Adrenal gland (tissue), 12 donors: ENCODE results near the gene DARS2. TPM values are rescaled to one million over a fixed set of nuclear protein-coding genes. Genes with fewer than 3 reads are reported as not detected.

Experiments
- DNase-seq, 7 donors: peaks; one replicate each; pipeline ENCODE4 v3.0.0-alpha.2; 2019 to 2020
- H3K27ac ChIP-seq, 5 donors: fragments of 200-600 bp; sonication (generic) in 4 of 5; 1 replicate in 3 of 5; 2 replicates in 2 of 5; pipeline versions ENCODE4 v1.5.1 to v1.8.0; 2016 to 2020; ENCODE audit warnings: mild to moderate bottlenecking in 1 of 5
- H3K27me3 ChIP-seq: fragments of 200-600 bp; 2 replicates; pipeline ENCODE4 v1.8.0; 2021
- H3K36me3 ChIP-seq, 2 donors: fragments of 200-600 bp; replicated peaks in 1 of 2; 1 replicate in 1 of 2; 2 replicates in 1 of 2; pipeline versions ENCODE4 v1.5.1 to v1.8.0; 2018 to 2022
- H3K4me1 ChIP-seq, 2 donors: fragments of 200-600 bp; replicated peaks in 1 of 2; 1 replicate in 1 of 2; 2 replicates in 1 of 2; pipeline versions ENCODE4 v1.5.1 to v1.8.0; 2018 to 2021
- H3K4me3 ChIP-seq, 4 donors: fragments of 200-600 bp; sonication (generic) in 3 of 4; one replicate each; pipeline ENCODE4 v1.5.1; 2016 to 2018
- H3K9me3 ChIP-seq, 3 donors: fragments of 200-600 bp; sonication (generic) in 1 of 3; replicated peaks in 1 of 3; 1 replicate in 2 of 3; 2 replicates in 1 of 3; pipeline versions ENCODE4 v1.5.1 to v1.8.0; 2016 to 2021
- CTCF ChIP-seq, 6 experiments: fragments of 450-650 bp in 4 of 6; fragments of 200-600 bp in 2 of 6; sonication (generic) in 1 of 6; IDR thresholded peaks; 1 replicate in 5 of 6; 2 replicates in 1 of 6; pipeline versions ENCODE4 v1.5.1 to v1.8.0; 2016 to 2021; ENCODE audit warnings: antibody characterized with exemption in 6 of 6, mild to moderate bottlenecking in 2 of 6, moderate library complexity in 1 of 6
- POLR2A ChIP-seq, 2 donors: fragments of 450-650 bp; IDR thresholded peaks; one replicate each; pipeline ENCODE4 v1.6.1; 2017; ENCODE audit warnings: antibody characterized with exemption in 2 of 2, mild to moderate bottlenecking in 2 of 2, moderate library complexity in 1 of 2
- WGBS, 4 donors: extraction: QIAGEN DNeasy Blood & Tissue Kit in 2 of 4; methylation state at CpG; one replicate each; pipeline versions ENCODE4 v1.1.5 to v1.1.7; 2013 to 2017; 5-methylcytosine and 5-hydroxymethylcytosine counted together
- intact Hi-C, 2 donors: fragments of 100-400 bp; cut with DNase I; formaldehyde crosslinking; loops; one replicate each; pipeline versions ENCODE4 v1.14.1 to v1.15.0; 2022 to 2023
- polyA plus RNA-seq, 3 donors: library from polyadenylated mRNA; stranded (reverse); fragments of 200-250 nt in 2 of 3; fragments of 350-450 nt in 1 of 3; fragmentation: Illumina TruSeq in 1 of 3; extraction: RNeasy Lipid Tissue Mini Kit (QIAGEN cat#74804) in 1 of 3; gene quantifications; one replicate each; pipeline ENCODE4 v1.2.3, GENCODE V29; 2013 to 2014
- total RNA-seq, 9 donors: library from RNA; depleted of rRNA in 4 of 9; stranded (reverse); fragments of >200 nt in 4 of 9; fragments of 120-200 nt in 1 of 9; fragmentation: NEBNext Ultra II Directional in 1 of 9; extraction: Animal tissue kit (Norgen Biotek cat#: 25700) in 1 of 9; gene quantifications; one replicate each; pipeline versions ENCODE4 v1.1.0 to v1.2.4, GENCODE V29; 2013 to 2023
- donor health status: healthy with polysubstance abuse.
- donor health status: Bipolar disorder and iron deficiency.
- donor health status: DM: yes; HTN: yes; CAD: no.
- donor health status: DM: no; HTN: no; CAD: no.
- donor health status: DM: no; HTN: no; CAD: no.
- donor health status: DM: yes; HTN: yes; CAD: no.

Gene DARS2
- total and polyA plus RNA-seq, 12 donors, result 6.2 to 35.1 (median 25.1) TPM

GRCh38 chr1:173862769-173863223, 38.3 kb downstream of the DARS2 start:
- Histone ChIP-seq H3K9me3 (no peaks in the 10 kb centered on the region), H3K4me1 (peaks cover 10 to 35% of the 10 kb centered on the region in 2 donors), H3K27me3 (no peaks in the 10 kb centered on the region), H3K27ac (no peak overlapping the region), H3K4me3 (no peak overlapping the region), H3K36me3 (peaks cover 0 to 49% of the 10 kb centered on the region in 2 donors)
- intact Hi-C loops, result no loop called here
- WGBS, 4 donors, result 77 to 87% (median 80%) methylated on average over 8 of the region's 8 CpGs
- no peak for DNase-seq
- no peak for TF ChIP-seq POLR2A (IDR thresholded peaks at IDR 0.05)
- TF ChIP-seq CTCF (IDR thresholded peaks at IDR 0.05), result no peak

- TF ChIP-seq CTCF (IDR thresholded peaks at IDR 0.05), result no peak
- no peak for TF ChIP-seq POLR2A (IDR thresholded peaks at IDR 0.05)
- H3K27ac ChIP-seq, result no peak overlapping the region
- intact Hi-C loops, result no loop called here
- no peaks in the 10 kb centered on the region for H3K9me3 ChIP-seq
- H3K4me1 ChIP-seq, result peaks cover 10 to 35% of the 10 kb centered on the region in 2 donors
- H3K36me3 ChIP-seq, result peaks cover 0 to 45% of the 10 kb centered on the region in 2 donors
- H3K27me3 ChIP-seq, result no peaks in the 10 kb centered on the region
- no peak overlapping the region for H3K4me3 ChIP-seq
- DNase-seq, result no peak
Observed at GRCh38 chr1:173863224-173864161, 39.0 kb downstream of the DARS2 start.

DNA sequence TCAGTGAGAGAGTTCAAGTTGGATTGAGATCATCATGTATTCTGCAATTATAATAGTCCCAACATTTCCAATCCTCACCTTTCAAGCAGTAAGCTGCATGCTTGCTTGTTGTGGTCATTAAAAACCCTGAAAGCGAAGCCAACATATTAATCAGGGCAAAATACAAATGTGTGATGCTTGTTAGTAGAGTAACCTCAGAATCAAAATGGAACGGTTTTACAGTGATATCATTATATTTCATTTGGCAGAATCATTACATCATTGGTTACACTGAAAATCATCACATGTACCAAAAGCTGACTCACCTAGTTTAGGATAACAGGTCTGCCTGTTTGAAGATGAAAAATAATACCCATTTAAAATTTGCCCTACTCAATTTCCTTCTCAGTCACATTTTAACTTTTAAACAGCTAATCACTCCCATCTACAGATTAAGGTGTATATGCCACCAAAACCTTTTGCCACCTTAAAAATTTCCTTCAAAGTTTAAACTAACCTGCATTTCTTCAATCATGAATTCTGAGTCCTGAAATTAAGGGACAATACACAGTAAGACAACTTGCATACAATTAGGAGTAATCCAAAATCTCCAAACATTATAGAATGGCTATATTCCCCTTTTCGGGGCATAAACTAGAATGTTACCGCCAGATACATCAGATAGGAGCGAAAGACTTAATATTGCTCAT, 39.9 kb downstream of the DARS2 start:
- intact Hi-C loops, result no loop called here
- TF ChIP-seq POLR2A (IDR thresholded peaks at IDR 0.05) (no peak), CTCF (IDR thresholded peaks at IDR 0.05) (no peak)
- no peak overlapping the region for H3K27ac ChIP-seq
- peaks cover 0 to 38% of the 10 kb centered on the region in 2 donors for H3K36me3 ChIP-seq
- no peaks in the 10 kb centered on the region for H3K9me3 ChIP-seq
- no peak for DNase-seq
- peaks cover 13 to 41% of the 10 kb centered on the region in 2 donors for H3K4me1 ChIP-seq
- H3K27me3 ChIP-seq, result no peaks in the 10 kb centered on the region
- no peak overlapping the region for H3K4me3 ChIP-seq
- 81 to 86% (median 85%) methylated on average over 5 of the region's 5 CpGs for WGBS, 4 donors

DNA sequence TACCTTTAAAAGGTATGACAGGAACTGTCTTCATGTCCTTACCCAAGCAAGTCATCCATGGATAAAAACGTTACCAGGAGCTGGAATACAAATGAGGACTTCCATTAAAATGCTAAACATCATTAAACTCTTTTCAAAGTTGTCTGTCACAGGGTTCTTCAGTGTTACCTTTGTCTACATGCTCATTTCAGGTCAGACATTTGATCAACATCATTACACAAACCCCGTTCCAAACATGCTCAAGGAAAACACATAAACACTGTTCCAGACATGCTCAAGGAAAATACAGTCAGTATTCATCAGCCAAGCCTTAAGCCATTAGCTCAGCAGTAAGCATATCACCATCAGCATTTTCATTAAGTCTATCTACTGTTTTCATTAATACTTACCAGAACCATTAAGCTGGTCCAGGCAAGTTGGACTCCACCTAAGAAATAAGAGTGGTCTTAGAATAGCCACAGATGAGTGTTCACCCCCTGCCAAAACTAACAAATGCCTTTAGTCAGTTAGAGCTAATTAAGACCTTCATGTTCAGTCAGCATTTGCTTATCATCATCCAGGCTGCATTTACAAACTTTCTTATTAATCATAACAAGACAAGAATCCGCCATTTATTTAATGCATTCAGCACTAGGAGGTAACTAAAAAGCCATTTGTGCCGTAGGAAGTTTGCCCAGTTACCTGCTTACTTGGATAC, 41.1 kb downstream of the DARS2 start:
- Histone ChIP-seq H3K27ac (peak overlapping the region in 1 of 5 donors; percentile 97), H3K9me3 (no peaks in the 10 kb centered on the region), H3K36me3 (peaks cover 0 to 38% of the 10 kb centered on the region in 2 donors), H3K4me3 (peak overlapping the region in 1 of 4 donors; percentile 94), H3K4me1 (peaks cover 25 to 54% of the 10 kb centered on the region in 2 donors), H3K27me3 (no peaks in the 10 kb centered on the region)
- DNase-seq, result no peak
- TF ChIP-seq POLR2A (IDR thresholded peaks at IDR 0.05), result no peak
- TF ChIP-seq CTCF (IDR thresholded peaks at IDR 0.05), result no peak
- WGBS, 4 donors, result 35 to 46% (median 39%) methylated on average over 4 of the region's 4 CpGs
- intact Hi-C loops, result no loop called here
